ENCODE data around the gene NUTF2.

DNA sequence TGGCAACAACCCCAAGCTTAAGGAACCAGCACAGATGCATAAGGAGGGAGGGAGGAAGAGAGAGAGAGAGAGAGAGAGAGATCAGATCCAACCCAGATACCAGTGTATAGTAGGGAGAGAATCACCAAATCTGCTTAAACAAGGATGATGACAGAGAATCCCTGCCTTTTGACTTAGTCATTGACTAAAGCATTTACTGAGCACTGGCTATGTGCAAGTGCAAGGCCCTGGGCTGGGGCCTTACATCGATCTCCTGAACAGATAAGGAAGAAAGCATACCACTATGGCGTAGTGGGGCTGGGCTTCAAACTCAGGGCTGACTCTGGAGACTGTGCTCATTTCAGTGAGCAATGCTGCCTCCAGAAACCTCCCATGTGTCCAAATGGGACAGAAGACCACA is 24.2 kb upstream of the NUTF2 start:
- TF ChIP-seq, protein P1, sequence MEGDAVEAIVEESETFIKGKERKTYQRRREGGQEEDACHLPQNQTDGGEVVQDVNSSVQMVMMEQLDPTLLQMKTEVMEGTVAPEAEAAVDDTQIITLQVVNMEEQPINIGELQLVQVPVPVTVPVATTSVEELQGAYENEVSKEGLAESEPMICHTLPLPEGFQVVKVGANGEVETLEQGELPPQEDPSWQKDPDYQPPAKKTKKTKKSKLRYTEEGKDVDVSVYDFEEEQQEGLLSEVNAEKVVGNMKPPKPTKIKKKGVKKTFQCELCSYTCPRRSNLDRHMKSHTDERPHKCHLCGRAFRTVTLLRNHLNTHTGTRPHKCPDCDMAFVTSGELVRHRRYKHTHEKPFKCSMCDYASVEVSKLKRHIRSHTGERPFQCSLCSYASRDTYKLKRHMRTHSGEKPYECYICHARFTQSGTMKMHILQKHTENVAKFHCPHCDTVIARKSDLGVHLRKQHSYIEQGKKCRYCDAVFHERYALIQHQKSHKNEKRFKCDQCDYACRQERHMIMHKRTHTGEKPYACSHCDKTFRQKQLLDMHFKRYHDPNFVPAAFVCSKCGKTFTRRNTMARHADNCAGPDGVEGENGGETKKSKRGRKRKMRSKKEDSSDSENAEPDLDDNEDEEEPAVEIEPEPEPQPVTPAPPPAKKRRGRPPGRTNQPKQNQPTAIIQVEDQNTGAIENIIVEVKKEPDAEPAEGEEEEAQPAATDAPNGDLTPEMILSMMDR (conservative IDR thresholded peaks at IDR 0.05), result no peak
- no peak for TF ChIP-seq ZFX (IDR thresholded peaks at IDR 0.05)
